Measurements from ENCODE around the gene COL4A2.

- no peak for TF ChIP-seq POLR2A (IDR thresholded peaks at IDR 0.05)
- no peak for TF ChIP-seq CTCF (IDR thresholded peaks at IDR 0.05)
These were observed 209.4 kb downstream of the COL4A2 start for GRCh38 chr13:110516500-110516899.

Measured in vagina (tissue), 2 donors.